Measurements from ENCODE around the gene DYNC1LI2.

Gene DYNC1LI2

GRCh38 chr16:66751303-66751991, at the start of gene DYNC1LI2 (continued):
- no peak for TF ChIP-seq ZBTB21 (tag by site-specific recombination; IDR thresholded peaks at IDR 0.05)
- peak; percentile 41; the same call in 1 of the 2 replicates for TF ChIP-seq GLIS2 (tag by site-specific recombination; IDR thresholded peaks at IDR 0.05)
- TF ChIP-seq ZNF26 (tag by site-specific recombination; IDR thresholded peaks at IDR 0.05), result no peak
- no peak for TF ChIP-seq ZNF23 (tag by site-specific recombination; IDR thresholded peaks at IDR 0.05; ENCODE audit: borderline replicate concordance)
- no peak for TF ChIP-seq ZSCAN4 (tag by site-specific recombination; IDR thresholded peaks at IDR 0.05)
- TF ChIP-seq ZSCAN5A (tag by site-specific recombination; IDR thresholded peaks at IDR 0.05), result no peak
- no peak for TF ChIP-seq EGR2 (tag by site-specific recombination; IDR thresholded peaks at IDR 0.05; ENCODE audit: low read depth)
- TF ChIP-seq ZNF335 (tag by site-specific recombination; conservative IDR thresholded peaks at IDR 0.05), result peak; percentile 66; the same call in 1 of the 2 replicates
- TF ChIP-seq ZNF302 (tag by site-specific recombination; IDR thresholded peaks at IDR 0.05; ENCODE audit: low read depth), result no peak
- no peak for TF ChIP-seq ZNF510 (tag by site-specific recombination; IDR thresholded peaks at IDR 0.05; ENCODE audit: insufficient replicate concordance)
- no peak for TF ChIP-seq SP7 (tag by site-specific recombination; IDR thresholded peaks at IDR 0.05)
- TF ChIP-seq YY1 (tag by site-specific recombination; IDR thresholded peaks at IDR 0.05), result no peak; the same call in 1 of the 2 replicates
- no peak for TF ChIP-seq KLF7 (tag by site-specific recombination; IDR thresholded peaks at IDR 0.05; ENCODE audit: borderline replicate concordance)
- 0 out of 2 replicates have a peak, but pooled peaks have one; percentile 17 for TF ChIP-seq ZNF561 (tag by site-specific recombination; IDR thresholded peaks at IDR 0.05; ENCODE audit: borderline replicate concordance)
- TF ChIP-seq ZNF391 (tag by site-specific recombination; IDR thresholded peaks at IDR 0.05; ENCODE audit: borderline replicate concordance, low read depth), result no peak
- TF ChIP-seq OSR2 (tag by site-specific recombination; IDR thresholded peaks at IDR 0.05), result no peak
- no peak for TF ChIP-seq ZNF10 (tag by site-specific recombination; IDR thresholded peaks at IDR 0.05)
- peak; percentile 66; the same call in 1 of the 2 replicates for TF ChIP-seq ZNF677 (tag by site-specific recombination; IDR thresholded peaks at IDR 0.05)
- TF ChIP-seq ZNF366 (tag by site-specific recombination; conservative IDR thresholded peaks at IDR 0.05), result no peak
- TF ChIP-seq ZNF596 (tag by site-specific recombination; IDR thresholded peaks at IDR 0.05), result peak; percentile 25; the same call in 1 of the 2 replicates
- TF ChIP-seq ZNF394 (tag by site-specific recombination; IDR thresholded peaks at IDR 0.05; ENCODE audit: borderline replicate concordance), result no peak
- no peak for TF ChIP-seq ELK4 (IDR thresholded peaks at IDR 0.05; ENCODE audit: borderline replicate concordance, low read depth, low read length)

- TF ChIP-seq ZFP41 (tag by site-specific recombination; IDR thresholded peaks at IDR 0.05; ENCODE audit: borderline replicate concordance), result no peak
- no peak for TF ChIP-seq ZNF610 (tag by site-specific recombination; IDR thresholded peaks at IDR 0.05; ENCODE audit: borderline replicate concordance)
- TF ChIP-seq ZNF692 (tag by site-specific recombination; IDR thresholded peaks at IDR 0.05), result peak; percentile 53; the same call in 1 of the 2 replicates
- no peak for TF ChIP-seq ZNF292 (tag by site-specific recombination; IDR thresholded peaks at IDR 0.05; ENCODE audit: borderline replicate concordance, low read depth)
- H3K27ac ChIP-seq (ENCODE audit: extremely low read depth, low read depth, low read length), result no peak overlapping the region
- ChIA-PET CTCF (no interaction called here), POLR2A (interaction anchor here (0.6 kb wide), 1 partner anchor 8 kb away, joined by 7 read pairs; no protein-coding TSS in a partner anchor)
- no peaks in the 10 kb centered on the region for H3K4me1 ChIP-seq (ENCODE audit: control insufficient read depth, insufficient read depth, low read length)
- H3K4me3 ChIP-seq (ENCODE audit: low read depth, low read length), result no peak overlapping the region
- H3K36me3 ChIP-seq (ENCODE audit: control insufficient read depth in 2 of 2, insufficient read depth in 1 of 2, low read length in 2 of 2), result peaks cover 24 to 47% of the 10 kb centered on the region in 2 experiments
- H3K9me3 ChIP-seq (ENCODE audit: control insufficient read depth, insufficient read depth, low read depth, low read length), result no peaks in the 10 kb centered on the region
Measured at GRCh38 chr16:66800856-66801255, 49.4 kb upstream of the DYNC1LI2 start.

Data from HEK293 (cell line).